Measurements from ENCODE around the gene PPM1D. TPM values are rescaled to one million over a fixed set of nuclear protein-coding genes. Genes with fewer than 3 reads are reported as not detected.
"Not testable (repeated sequence)": the region's sequence is repeated elsewhere in the genome, so short reads cannot be mapped to it uniquely, and the experiment has no call there.

PPM1D gene
- total RNA-seq, 1 donor from 2014 or later: 28.7 TPM

DNA sequence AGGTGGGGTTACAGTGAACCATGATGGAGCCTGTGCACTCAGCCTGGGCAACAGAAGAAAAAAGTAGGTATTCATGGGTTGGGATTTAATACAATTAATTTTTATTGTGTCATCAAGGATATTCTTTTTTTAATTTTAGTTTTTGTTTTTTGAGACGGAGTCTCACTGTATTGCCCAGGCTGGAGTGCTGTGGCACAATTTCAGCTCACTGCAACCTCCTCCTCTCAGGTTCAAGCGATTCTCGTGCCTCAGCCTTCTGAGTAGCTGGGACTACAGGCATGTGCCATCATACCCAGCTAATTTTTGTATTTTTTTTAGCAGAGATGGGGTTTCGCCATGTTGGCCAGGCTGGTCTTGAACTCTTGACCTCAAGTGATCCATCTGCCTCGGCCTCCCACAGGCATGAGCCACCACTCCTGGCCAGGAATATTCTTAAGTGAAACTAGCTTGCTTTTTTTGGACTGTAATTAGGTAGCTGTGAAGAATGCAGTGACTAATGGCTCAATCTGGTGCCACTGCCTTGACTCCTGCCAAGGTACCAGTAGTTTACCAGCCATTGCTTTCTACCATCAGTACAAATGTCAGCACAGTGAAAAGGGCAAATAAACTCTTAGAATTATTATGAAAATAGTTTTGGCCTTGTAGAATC, 4.8 kb downstream of the PPM1D start:
- Histone ChIP-seq H4K20me1 (ENCODE audit: insufficient read depth, low read length) (peaks cover 65% of the 10 kb centered on the region), H3K27ac (ENCODE audit: low read depth, low read length) (no peak overlapping the region), H2AFZ (ENCODE audit: low read depth, low read length) (no peak overlapping the region), H3K4me2 (ENCODE audit: low read length) (peak overlapping the region; percentile 28), H3K4me3 (ENCODE audit: insufficient read depth, low read depth, low read length) (no peak overlapping the region), H3K9me3 (ENCODE audit: insufficient read depth, low read depth, low read length) (no peaks in the 10 kb centered on the region), H3K9ac (ENCODE audit: low read length) (no peak overlapping the region), H3K36me3 (ENCODE audit: insufficient read depth, low read length) (no peaks in the 10 kb centered on the region), H3K79me2 (ENCODE audit: insufficient read depth, low read length) (peaks cover 96% of the 10 kb centered on the region), H3K27me3 (ENCODE audit: insufficient read depth, low read length) (no peaks in the 10 kb centered on the region), H3K4me1 (ENCODE audit: insufficient read depth, low read length) (peaks cover 9% of the 10 kb centered on the region)
- H3K4me1 Mint-ChIP-seq (ENCODE audit: low read depth, unreplicated experiment): peaks cover 10% of the 10 kb centered on the region
- H3K4me3 Mint-ChIP-seq (ENCODE audit: unreplicated experiment): no peak overlapping the region
- no peak for TF ChIP-seq EZH2 (IDR thresholded peaks at IDR 0.05; ENCODE audit: insufficient read depth, low read length)
- TF ChIP-seq, protein P1, sequence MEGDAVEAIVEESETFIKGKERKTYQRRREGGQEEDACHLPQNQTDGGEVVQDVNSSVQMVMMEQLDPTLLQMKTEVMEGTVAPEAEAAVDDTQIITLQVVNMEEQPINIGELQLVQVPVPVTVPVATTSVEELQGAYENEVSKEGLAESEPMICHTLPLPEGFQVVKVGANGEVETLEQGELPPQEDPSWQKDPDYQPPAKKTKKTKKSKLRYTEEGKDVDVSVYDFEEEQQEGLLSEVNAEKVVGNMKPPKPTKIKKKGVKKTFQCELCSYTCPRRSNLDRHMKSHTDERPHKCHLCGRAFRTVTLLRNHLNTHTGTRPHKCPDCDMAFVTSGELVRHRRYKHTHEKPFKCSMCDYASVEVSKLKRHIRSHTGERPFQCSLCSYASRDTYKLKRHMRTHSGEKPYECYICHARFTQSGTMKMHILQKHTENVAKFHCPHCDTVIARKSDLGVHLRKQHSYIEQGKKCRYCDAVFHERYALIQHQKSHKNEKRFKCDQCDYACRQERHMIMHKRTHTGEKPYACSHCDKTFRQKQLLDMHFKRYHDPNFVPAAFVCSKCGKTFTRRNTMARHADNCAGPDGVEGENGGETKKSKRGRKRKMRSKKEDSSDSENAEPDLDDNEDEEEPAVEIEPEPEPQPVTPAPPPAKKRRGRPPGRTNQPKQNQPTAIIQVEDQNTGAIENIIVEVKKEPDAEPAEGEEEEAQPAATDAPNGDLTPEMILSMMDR (IDR thresholded peaks at IDR 0.05; ENCODE audit: insufficient read depth, low read depth, low read length): no peak
- no peaks in the 10 kb centered on the region for H3K27me3 Mint-ChIP-seq (ENCODE audit: low read depth, unreplicated experiment)
- no peak for FAIRE-seq
- DNase-seq (ENCODE audit: low read depth): peak; percentile 82
- no peaks in the 10 kb centered on the region for H3K36me3 Mint-ChIP-seq (ENCODE audit: low read depth, unreplicated experiment)
- no peak overlapping the region for H3K27ac Mint-ChIP-seq (ENCODE audit: unreplicated experiment)
- H3K9me3 Mint-ChIP-seq (ENCODE audit: unreplicated experiment): no peaks in the 10 kb centered on the region

- Mint-ChIP-seq H3K27ac (ENCODE audit: unreplicated experiment) (peak overlapping the region; percentile 62), H3K4me1 (ENCODE audit: low read depth, unreplicated experiment) (peaks cover 15% of the 10 kb centered on the region), H3K27me3 (ENCODE audit: low read depth, unreplicated experiment) (no peaks in the 10 kb centered on the region), H3K9me3 (ENCODE audit: unreplicated experiment) (no peaks in the 10 kb centered on the region), H3K4me3 (ENCODE audit: unreplicated experiment) (no peak overlapping the region), H3K36me3 (ENCODE audit: low read depth, unreplicated experiment) (no peaks in the 10 kb centered on the region)
- Histone ChIP-seq H3K27ac (ENCODE audit: low read depth, low read length) (no peak overlapping the region), H3K9ac (ENCODE audit: low read length) (no peak overlapping the region), H3K27me3 (ENCODE audit: insufficient read depth, low read length) (no peaks in the 10 kb centered on the region), H3K9me3 (ENCODE audit: insufficient read depth, low read depth, low read length) (no peaks in the 10 kb centered on the region), H3K36me3 (ENCODE audit: insufficient read depth, low read length) (no peaks in the 10 kb centered on the region), H3K79me2 (ENCODE audit: insufficient read depth, low read length) (peaks cover 98% of the 10 kb centered on the region), H3K4me1 (ENCODE audit: insufficient read depth, low read length) (peaks cover 9% of the 10 kb centered on the region), H4K20me1 (ENCODE audit: insufficient read depth, low read length) (peaks cover 73% of the 10 kb centered on the region), H2AFZ (ENCODE audit: low read depth, low read length) (no peak overlapping the region), H3K4me2 (ENCODE audit: low read length) (no peak overlapping the region), H3K4me3 (ENCODE audit: insufficient read depth, low read depth, low read length) (no peak overlapping the region)
- TF ChIP-seq EZH2 (IDR thresholded peaks at IDR 0.05; ENCODE audit: insufficient read depth, low read length): no peak
- TF ChIP-seq, protein P1 (IDR thresholded peaks at IDR 0.05; ENCODE audit: insufficient read depth, low read depth, low read length): no peak
- DNase-seq (ENCODE audit: low read depth): no peak
- no peak for FAIRE-seq
Observed at GRCh38 chr17:60606036-60606435, 6.0 kb downstream of the PPM1D start.

DNA sequence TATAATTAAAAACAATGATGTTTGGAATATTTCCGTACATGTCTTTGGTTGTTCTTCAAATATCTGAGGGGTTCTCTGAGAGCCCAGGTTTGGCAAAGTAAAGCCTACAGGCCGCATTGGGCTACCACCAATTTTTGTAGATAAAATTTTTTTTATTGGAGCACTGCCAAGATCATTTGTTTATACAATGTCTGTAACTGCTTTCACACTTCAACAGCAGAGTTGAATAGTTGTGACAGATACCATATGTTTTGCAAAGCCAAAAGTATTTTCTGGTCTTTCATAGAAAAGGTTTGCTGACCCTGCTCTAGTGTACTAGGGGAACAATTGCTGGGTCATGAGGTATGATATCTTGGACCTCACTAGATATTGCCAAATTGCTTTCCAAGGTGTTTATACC, 10.5 kb downstream of the PPM1D start:
- H3K36me3 Mint-ChIP-seq (ENCODE audit: low read depth, unreplicated experiment): peaks cover 4% of the 10 kb centered on the region
- peaks cover 68% of the 10 kb centered on the region for H4K20me1 ChIP-seq (ENCODE audit: insufficient read depth, low read length)

GRCh38 chr17:60611321-60611720, 11.3 kb downstream of the PPM1D start:
- DNase-seq (ENCODE audit: low read depth); H3K4me3 Mint-ChIP-seq (ENCODE audit: unreplicated experiment); H2AFZ ChIP-seq (ENCODE audit: low read depth, low read length); H3K4me1 ChIP-seq (ENCODE audit: insufficient read depth, low read length); H3K4me3 ChIP-seq (ENCODE audit: insufficient read depth, low read depth, low read length); H3K9ac ChIP-seq (ENCODE audit: low read length); H3K4me1 Mint-ChIP-seq (ENCODE audit: low read depth, unreplicated experiment); H3K27me3 Mint-ChIP-seq (ENCODE audit: low read depth, unreplicated experiment); H3K27ac ChIP-seq (ENCODE audit: low read depth, low read length); H3K9me3 Mint-ChIP-seq (ENCODE audit: unreplicated experiment); H3K27ac Mint-ChIP-seq (ENCODE audit: unreplicated experiment); H3K36me3 Mint-ChIP-seq (ENCODE audit: low read depth, unreplicated experiment); H3K4me2 ChIP-seq (ENCODE audit: low read length); H3K27me3 ChIP-seq (ENCODE audit: insufficient read depth, low read length); H3K36me3 ChIP-seq (ENCODE audit: insufficient read depth, low read length); FAIRE-seq; H3K9me3 ChIP-seq (ENCODE audit: insufficient read depth, low read depth, low read length): not testable (repeated sequence)
- Histone ChIP-seq H4K20me1 (ENCODE audit: insufficient read depth, low read length) (peaks cover 71% of the 10 kb centered on the region), H3K79me2 (ENCODE audit: insufficient read depth, low read length) (peaks cover 95% of the 10 kb centered on the region)

More for the DNA sequence above, 10.5 kb downstream of the PPM1D start:
- no peak overlapping the region for H3K27ac ChIP-seq (ENCODE audit: low read depth, low read length)
- H3K4me3 Mint-ChIP-seq (ENCODE audit: unreplicated experiment): no peak overlapping the region
- no peak overlapping the region for H3K9ac ChIP-seq (ENCODE audit: low read length)
- no peak overlapping the region for H3K27ac Mint-ChIP-seq (ENCODE audit: unreplicated experiment)
- no peak overlapping the region for H3K4me3 ChIP-seq (ENCODE audit: insufficient read depth, low read depth, low read length)
- TF ChIP-seq EZH2 (IDR thresholded peaks at IDR 0.05; ENCODE audit: insufficient read depth, low read length): no peak
- TF ChIP-seq, protein P1 (IDR thresholded peaks at IDR 0.05; ENCODE audit: insufficient read depth, low read depth, low read length): no peak
- H3K4me1 Mint-ChIP-seq (ENCODE audit: low read depth, unreplicated experiment): peaks cover 7% of the 10 kb centered on the region
- no peak overlapping the region for H3K4me2 ChIP-seq (ENCODE audit: low read length)
- FAIRE-seq: no peak
- H2AFZ ChIP-seq (ENCODE audit: low read depth, low read length): no peak overlapping the region
- H3K4me1 ChIP-seq (ENCODE audit: insufficient read depth, low read length): peaks cover 1% of the 10 kb centered on the region
- no peaks in the 10 kb centered on the region for H3K9me3 Mint-ChIP-seq (ENCODE audit: unreplicated experiment)
- peaks cover 96% of the 10 kb centered on the region for H3K79me2 ChIP-seq (ENCODE audit: insufficient read depth, low read length)
- H3K9me3 ChIP-seq (ENCODE audit: insufficient read depth, low read depth, low read length): no peaks in the 10 kb centered on the region
- no peak for DNase-seq (ENCODE audit: low read depth)
- H3K36me3 ChIP-seq (ENCODE audit: insufficient read depth, low read length): no peaks in the 10 kb centered on the region
- no peaks in the 10 kb centered on the region for H3K27me3 Mint-ChIP-seq (ENCODE audit: low read depth, unreplicated experiment)
- H3K27me3 ChIP-seq (ENCODE audit: insufficient read depth, low read length): no peaks in the 10 kb centered on the region
